B cell (primary cell): ENCODE data around the gene UTS2B.

ENCODE experiments used
- EZH2 ChIP-seq: IDR thresholded peaks from 2 replicates; pipeline ENCODE4 v1.6.1; 2012; ENCODE audit warnings: borderline replicate concordance, low read depth, mild to moderate bottlenecking, moderate library complexity, low read length; ENCODE audit not compliant: insufficient read depth, poor library complexity, severe bottlenecking
- TF ChIP-seq, protein P1 (sequence below): fragments of 200-600 bp; IDR thresholded peaks from one replicate; pipeline ENCODE4 v1.8.0; 2022; ENCODE audit warnings: antibody characterized with exemption, mild to moderate bottlenecking

DNA sequence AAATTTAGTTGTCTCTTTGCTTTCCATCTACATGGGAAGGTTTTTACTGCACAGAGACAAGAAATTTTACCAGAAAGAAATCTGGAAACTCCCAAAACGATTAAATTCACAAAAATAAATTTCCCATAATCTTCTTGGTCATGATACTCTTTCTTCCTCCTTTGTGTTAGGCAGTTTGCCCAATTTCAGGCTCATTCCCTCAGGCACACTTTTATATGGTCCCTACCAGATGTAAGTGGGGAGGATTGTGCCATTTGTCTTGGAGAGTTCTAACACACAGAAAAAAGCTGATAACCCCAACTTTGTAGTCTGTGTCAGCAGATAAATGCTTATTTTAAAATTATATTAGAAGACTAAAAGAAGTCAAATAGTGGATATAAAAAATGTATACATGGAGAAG lies 50.2 kb downstream of the UTS2B start:
- TF ChIP-seq, protein P1, sequence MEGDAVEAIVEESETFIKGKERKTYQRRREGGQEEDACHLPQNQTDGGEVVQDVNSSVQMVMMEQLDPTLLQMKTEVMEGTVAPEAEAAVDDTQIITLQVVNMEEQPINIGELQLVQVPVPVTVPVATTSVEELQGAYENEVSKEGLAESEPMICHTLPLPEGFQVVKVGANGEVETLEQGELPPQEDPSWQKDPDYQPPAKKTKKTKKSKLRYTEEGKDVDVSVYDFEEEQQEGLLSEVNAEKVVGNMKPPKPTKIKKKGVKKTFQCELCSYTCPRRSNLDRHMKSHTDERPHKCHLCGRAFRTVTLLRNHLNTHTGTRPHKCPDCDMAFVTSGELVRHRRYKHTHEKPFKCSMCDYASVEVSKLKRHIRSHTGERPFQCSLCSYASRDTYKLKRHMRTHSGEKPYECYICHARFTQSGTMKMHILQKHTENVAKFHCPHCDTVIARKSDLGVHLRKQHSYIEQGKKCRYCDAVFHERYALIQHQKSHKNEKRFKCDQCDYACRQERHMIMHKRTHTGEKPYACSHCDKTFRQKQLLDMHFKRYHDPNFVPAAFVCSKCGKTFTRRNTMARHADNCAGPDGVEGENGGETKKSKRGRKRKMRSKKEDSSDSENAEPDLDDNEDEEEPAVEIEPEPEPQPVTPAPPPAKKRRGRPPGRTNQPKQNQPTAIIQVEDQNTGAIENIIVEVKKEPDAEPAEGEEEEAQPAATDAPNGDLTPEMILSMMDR = no peak
- TF ChIP-seq EZH2 = no peak
